Measurements from ENCODE around the gene POLN.

POLN gene

GRCh38 chr4:2155246-2155645 lies 86.7 kb downstream of the POLN start:
- DNase-seq = no peak

- DNase-seq = no peak
Observed at GRCh38 chr4:2154215-2154740, 87.6 kb downstream of the POLN start.

GRCh38 chr4:2151544-2151943 lies 90.4 kb downstream of the POLN start:
- DNase-seq = no peak

- no peak for DNase-seq
Observed at GRCh38 chr4:2150076-2150475, 91.8 kb downstream of the POLN start.

GRCh38 chr4:2142630-2143427 lies 99.1 kb downstream of the POLN start:
- DNase-seq = peak; percentile 33 to 49

- peak; percentile 53 to 88 for DNase-seq
Observed at GRCh38 chr4:2141762-2142451, 100.0 kb downstream of the POLN start.

GRCh38 chr4:2141022-2141761 lies 100.7 kb downstream of the POLN start:
- DNase-seq = no peak

GRCh38 chr4:2138846-2139500 lies 102.9 kb downstream of the POLN start:
- DNase-seq = no peak

GRCh38 chr4:2136726-2137125 lies 105.2 kb downstream of the POLN start:
- no peak for DNase-seq

GRCh38 chr4:2135083-2135482 lies 106.8 kb downstream of the POLN start:
- DNase-seq = no peak

- no peak for DNase-seq
Observed at GRCh38 chr4:2132438-2132837, 109.5 kb downstream of the POLN start.

GRCh38 chr4:2127609-2128332 lies 114.2 kb downstream of the POLN start:
- DNase-seq = no peak

- DNase-seq = no peak
Observed at GRCh38 chr4:2126309-2127043, 115.4 kb downstream of the POLN start.

- no peak for DNase-seq
Observed at GRCh38 chr4:2125831-2126230, 116.1 kb downstream of the POLN start.

GRCh38 chr4:2125023-2125422 lies 116.9 kb downstream of the POLN start:
- DNase-seq = no peak

- DNase-seq = no peak
Observed at GRCh38 chr4:2116687-2117400, 125.1 kb downstream of the POLN start.

GRCh38 chr4:2105559-2105958 lies 136.4 kb downstream of the POLN start:
- no peak for DNase-seq

GRCh38 chr4:2104556-2105345 lies 137.2 kb downstream of the POLN start:
- DNase-seq = no peak

GRCh38 chr4:2103843-2104547 lies 137.9 kb downstream of the POLN start:
- no peak for DNase-seq

All from hippocampal formation (tissue), 2 donors.